ENCODE data around the gene A4GALT. TPM values are rescaled to one million over a fixed set of nuclear protein-coding genes. Genes with fewer than 3 reads are reported as not detected.

The A4GALT gene
- total RNA-seq, 4 donors from 2014 or later, result 6.7 to 11.6 (median 8.8) TPM

DNA sequence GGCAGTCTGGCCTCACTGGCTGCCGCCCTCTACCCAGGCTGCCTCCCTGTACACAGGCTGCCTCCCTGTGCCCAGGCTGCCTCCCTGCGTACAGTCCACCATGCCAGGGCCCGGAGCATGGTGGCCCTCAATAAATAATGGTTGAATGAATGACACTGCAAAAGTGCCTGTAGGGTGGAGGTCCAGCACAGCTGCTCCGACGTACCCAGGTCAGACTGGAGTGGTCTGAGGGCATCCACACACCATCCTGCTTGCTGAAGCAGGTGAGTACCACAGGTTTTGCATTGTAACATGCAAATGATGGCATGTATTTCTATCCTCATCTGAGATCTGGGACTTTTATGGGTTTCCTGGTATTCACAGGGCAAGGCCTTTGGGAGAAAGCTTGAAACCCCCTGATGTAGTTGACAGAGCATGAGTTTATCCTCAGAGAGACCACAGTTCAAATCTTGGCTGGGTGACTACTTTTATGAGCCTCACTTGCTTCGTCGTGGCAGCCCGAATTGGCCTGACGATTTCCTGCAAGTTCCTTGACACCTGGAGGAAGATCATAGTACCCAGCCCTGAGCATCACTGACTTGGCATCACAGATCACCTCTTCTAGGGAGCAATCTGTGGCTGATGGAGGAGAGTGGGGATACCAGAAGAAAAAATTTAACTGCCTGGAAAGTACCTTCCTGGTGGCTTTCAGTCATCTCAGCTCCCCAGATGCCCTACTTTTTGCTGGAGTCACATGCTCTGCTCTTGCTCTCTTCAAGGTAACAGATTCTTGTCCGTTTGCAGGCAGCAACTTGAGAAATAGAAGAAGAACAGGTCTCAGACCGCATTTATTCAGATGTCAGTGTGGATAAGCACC, 55.5 kb downstream of the A4GALT start:
- no peak overlapping the region for H3K4me3 ChIP-seq
- peaks cover 29% of the 10 kb centered on the region for H3K4me1 ChIP-seq
- peak overlapping the region; percentile 31 for H3K27ac ChIP-seq
- no peaks in the 10 kb centered on the region for H3K9me3 ChIP-seq
- TF ChIP-seq EP300 (IDR thresholded peaks at IDR 0.05) (no peak), POLR2A (IDR thresholded peaks at IDR 0.05) (no peak), POLR2AphosphoS5 (IDR thresholded peaks at IDR 0.05) (no peak)
- DNase-seq (ENCODE audit: low spot score in 2 of 2), result no peak
- WGBS, result 51% methylated on average over 11 of the region's 11 CpGs
- no peaks in the 10 kb centered on the region for H3K27me3 ChIP-seq
- no peaks in the 10 kb centered on the region for H3K36me3 ChIP-seq

DNA sequence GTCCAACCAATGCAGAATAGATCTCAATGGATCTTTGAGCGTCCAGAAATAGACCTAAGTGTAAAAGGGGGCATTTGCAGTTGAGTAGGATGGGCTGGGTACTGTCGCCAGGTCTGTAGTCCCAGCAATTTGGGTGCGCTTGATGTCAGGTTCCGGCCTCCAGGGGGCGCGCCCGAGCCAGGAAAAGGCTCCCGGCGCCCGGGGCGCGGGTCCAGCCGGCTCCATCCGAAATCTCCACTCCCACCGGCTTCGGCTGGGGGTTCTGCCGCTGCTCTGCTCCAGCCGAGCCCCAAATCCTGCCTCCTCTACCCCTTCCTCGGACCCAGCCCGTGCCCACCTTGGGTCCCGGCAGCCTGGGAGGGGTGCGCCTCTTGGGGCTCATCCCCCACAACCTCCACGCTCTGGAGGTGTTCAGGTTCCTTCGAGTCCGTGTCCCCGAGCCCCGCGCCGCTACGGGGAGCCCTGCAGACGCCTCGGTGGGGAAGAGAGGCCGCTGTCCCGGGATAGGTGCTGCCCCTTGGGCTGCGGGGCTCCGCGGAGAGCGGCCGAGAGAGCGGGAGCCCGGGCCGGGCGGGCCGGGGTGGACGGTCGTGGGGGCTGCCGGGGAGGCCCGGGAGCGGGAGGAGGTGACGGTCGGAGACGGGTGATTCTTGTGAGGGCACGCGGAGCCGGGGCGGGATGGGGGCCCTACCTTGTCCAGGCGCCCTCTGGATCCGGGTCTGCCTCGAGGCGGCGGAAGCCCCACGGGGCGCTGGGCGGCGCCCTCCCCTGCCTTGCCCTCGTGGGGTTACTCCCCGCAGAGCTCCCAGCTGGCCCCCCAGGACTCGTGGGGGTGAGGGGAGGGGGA, 58.5 kb downstream of the A4GALT start:
- peaks cover 29% of the 10 kb centered on the region for H3K4me1 ChIP-seq
- peak overlapping the region; percentile 37 for H3K4me3 ChIP-seq
- no peaks in the 10 kb centered on the region for H3K27me3 ChIP-seq
- no peak overlapping the region for H3K27ac ChIP-seq
- H3K9me3 ChIP-seq, result no peaks in the 10 kb centered on the region
- H3K36me3 ChIP-seq, result no peaks in the 10 kb centered on the region
- peak; percentile 86 to 90 for DNase-seq (ENCODE audit: low spot score in 2 of 2)
- TF ChIP-seq EP300 (IDR thresholded peaks at IDR 0.05) (no peak), POLR2A (IDR thresholded peaks at IDR 0.05) (no peak)
- TF ChIP-seq, protein P1, sequence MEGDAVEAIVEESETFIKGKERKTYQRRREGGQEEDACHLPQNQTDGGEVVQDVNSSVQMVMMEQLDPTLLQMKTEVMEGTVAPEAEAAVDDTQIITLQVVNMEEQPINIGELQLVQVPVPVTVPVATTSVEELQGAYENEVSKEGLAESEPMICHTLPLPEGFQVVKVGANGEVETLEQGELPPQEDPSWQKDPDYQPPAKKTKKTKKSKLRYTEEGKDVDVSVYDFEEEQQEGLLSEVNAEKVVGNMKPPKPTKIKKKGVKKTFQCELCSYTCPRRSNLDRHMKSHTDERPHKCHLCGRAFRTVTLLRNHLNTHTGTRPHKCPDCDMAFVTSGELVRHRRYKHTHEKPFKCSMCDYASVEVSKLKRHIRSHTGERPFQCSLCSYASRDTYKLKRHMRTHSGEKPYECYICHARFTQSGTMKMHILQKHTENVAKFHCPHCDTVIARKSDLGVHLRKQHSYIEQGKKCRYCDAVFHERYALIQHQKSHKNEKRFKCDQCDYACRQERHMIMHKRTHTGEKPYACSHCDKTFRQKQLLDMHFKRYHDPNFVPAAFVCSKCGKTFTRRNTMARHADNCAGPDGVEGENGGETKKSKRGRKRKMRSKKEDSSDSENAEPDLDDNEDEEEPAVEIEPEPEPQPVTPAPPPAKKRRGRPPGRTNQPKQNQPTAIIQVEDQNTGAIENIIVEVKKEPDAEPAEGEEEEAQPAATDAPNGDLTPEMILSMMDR (IDR thresholded peaks at IDR 0.05), result peak; percentile 69 to 81
- 0% methylated on average over 13 of the region's 68 CpGs for WGBS

DNA sequence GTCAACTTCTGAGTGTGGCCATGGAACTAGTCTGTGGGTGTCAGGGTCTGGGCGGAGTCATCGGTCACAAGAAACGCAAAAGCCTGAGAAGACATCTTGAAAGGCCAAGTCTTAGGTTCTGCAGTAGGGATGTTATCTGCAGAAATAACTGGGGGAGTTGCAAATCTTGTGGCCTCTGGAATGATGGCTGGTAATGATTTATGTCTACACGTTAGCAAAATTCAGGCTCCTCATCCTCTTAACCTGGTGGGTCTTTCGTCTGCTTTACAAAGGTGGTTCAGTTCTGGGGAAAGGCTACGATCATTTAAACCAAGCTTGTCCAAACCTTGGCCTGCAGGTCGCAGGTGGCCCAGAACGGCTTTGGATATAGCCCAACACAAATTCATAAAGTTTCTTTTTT, 64.1 kb downstream of the A4GALT start:
- H3K27ac ChIP-seq, result no peak overlapping the region
- 94% methylated on average over 8 of the region's 8 CpGs for WGBS
- H3K27me3 ChIP-seq, result no peaks in the 10 kb centered on the region
- TF ChIP-seq EP300 (IDR thresholded peaks at IDR 0.05) (no peak), POLR2AphosphoS5 (IDR thresholded peaks at IDR 0.05) (no peak), POLR2A (IDR thresholded peaks at IDR 0.05) (no peak)
- TF ChIP-seq, protein P1 (IDR thresholded peaks at IDR 0.05), result no peak
- no peak overlapping the region for H3K4me3 ChIP-seq
- H3K36me3 ChIP-seq, result no peaks in the 10 kb centered on the region
- no peak for DNase-seq (ENCODE audit: low spot score in 2 of 2)
- H3K4me1 ChIP-seq, result peaks cover 5% of the 10 kb centered on the region
- H3K9me3 ChIP-seq, result no peaks in the 10 kb centered on the region

DNA sequence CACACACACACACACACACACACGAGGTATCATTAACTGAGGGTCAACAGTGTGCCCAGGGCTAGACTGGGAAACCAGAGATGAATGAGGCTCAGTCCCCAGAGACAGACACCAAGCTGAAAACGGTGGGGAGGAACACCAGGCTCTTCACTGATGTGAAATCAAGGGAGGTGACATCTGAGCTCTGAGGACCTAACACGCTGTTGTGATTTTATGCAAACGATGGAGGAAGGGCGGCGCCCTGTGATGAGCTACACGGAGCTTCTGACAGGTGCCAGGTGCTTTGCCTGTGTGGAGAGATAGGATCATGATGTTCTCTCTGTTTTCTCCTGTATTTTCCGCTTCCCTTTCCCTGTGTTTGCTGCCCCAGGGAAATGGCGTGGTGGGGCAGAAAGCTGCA, 65.0 kb downstream of the A4GALT start:
- no peaks in the 10 kb centered on the region for H3K27me3 ChIP-seq
- H3K9me3 ChIP-seq, result no peaks in the 10 kb centered on the region
- H3K27ac ChIP-seq, result no peak overlapping the region
- 52% methylated on average over 9 of the region's 9 CpGs for WGBS
- no peaks in the 10 kb centered on the region for H3K36me3 ChIP-seq
- no peak overlapping the region for H3K4me3 ChIP-seq
- DNase-seq (ENCODE audit: low spot score in 2 of 2), result no peak
- TF ChIP-seq POLR2AphosphoS5 (IDR thresholded peaks at IDR 0.05), result no peak
- TF ChIP-seq, protein P1 (IDR thresholded peaks at IDR 0.05), result no peak
- TF ChIP-seq EP300 (IDR thresholded peaks at IDR 0.05), result no peak
- TF ChIP-seq POLR2A (IDR thresholded peaks at IDR 0.05), result no peak
- peaks cover 3% of the 10 kb centered on the region for H3K4me1 ChIP-seq

DNA sequence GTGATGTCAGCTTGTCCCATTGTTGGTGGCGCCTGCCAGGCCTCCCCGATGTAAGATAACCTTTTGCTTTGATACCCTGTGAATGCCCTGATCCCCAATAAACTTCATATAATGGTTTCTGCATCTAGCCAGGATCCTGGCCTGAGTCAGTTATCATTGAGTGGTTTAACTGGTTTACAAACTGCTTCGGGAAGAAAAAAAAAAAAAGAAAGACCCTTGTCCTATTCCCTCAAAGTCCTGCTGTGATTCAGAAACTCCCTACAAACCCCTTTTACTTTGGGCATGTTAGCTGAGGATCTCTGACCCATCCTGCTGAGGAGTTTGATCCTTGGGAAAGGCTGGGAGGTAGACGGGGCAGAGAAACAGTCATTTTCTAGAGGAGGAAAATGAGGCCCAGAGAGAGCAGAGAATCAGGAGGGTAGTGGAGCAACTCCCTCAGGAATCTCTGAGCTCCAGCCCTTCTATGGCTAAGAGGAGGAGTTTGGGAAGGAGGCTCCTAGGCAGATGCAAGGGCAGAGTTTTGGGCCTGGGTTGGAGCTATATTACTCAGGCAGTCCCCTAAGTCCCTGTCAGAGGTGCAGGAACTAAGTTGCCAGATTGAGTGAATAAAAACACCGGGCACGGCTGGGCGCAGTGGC, 66.1 kb downstream of the A4GALT start:
- H3K27me3 ChIP-seq, result no peaks in the 10 kb centered on the region
- TF ChIP-seq POLR2AphosphoS5 (IDR thresholded peaks at IDR 0.05) (no peak), POLR2A (IDR thresholded peaks at IDR 0.05) (no peak), EP300 (IDR thresholded peaks at IDR 0.05) (no peak)
- TF ChIP-seq, protein P1 (IDR thresholded peaks at IDR 0.05), result no peak
- WGBS, result 83% methylated on average over 7 of the region's 7 CpGs
- no peak overlapping the region for H3K27ac ChIP-seq
- no peaks in the 10 kb centered on the region for H3K36me3 ChIP-seq
- no peak overlapping the region for H3K4me3 ChIP-seq
- H3K4me1 ChIP-seq, result peaks cover 6% of the 10 kb centered on the region
- H3K9me3 ChIP-seq, result no peaks in the 10 kb centered on the region
- no peak for DNase-seq (ENCODE audit: low spot score in 2 of 2)
